Sigmoid colon (tissue), 7 donors: ENCODE measurements around the gene KRTAP12-3. TPM values are rescaled to one million over a fixed set of nuclear protein-coding genes. Genes with fewer than 3 reads are reported as not detected.
A peak's percentile ranks its signal among the peaks of the same experiment; 100 is the strongest.
"Not testable (repeated sequence)": the region's sequence is repeated elsewhere in the genome, so short reads cannot be mapped to it uniquely, and the experiment has no call there.

Source experiments
- DNase-seq: peaks from one replicate; pipeline ENCODE4 v3.0.0-alpha.2; 2019
- H3K27ac ChIP-seq, 4 donors: fragments of 200-600 bp; sonication (generic); one replicate each; pipeline ENCODE4 v1.5.1; 2016 to 2019; ENCODE audit warnings: mild to moderate bottlenecking in 1 of 4
- H3K27me3 ChIP-seq, 3 donors: fragments of 200-600 bp; sonication (generic); one replicate each; pipeline ENCODE4 v1.5.1; 2019; ENCODE audit warnings: mild to moderate bottlenecking in 1 of 3
- H3K36me3 ChIP-seq, 4 donors: fragments of 200-600 bp; sonication (generic); one replicate each; pipeline ENCODE4 v1.5.1; 2016 to 2019
- H3K4me1 ChIP-seq, 4 donors: fragments of 200-600 bp; sonication (generic); one replicate each; pipeline ENCODE4 v1.5.1; 2017 to 2019
- H3K4me3 ChIP-seq, 4 donors: fragments of 200-600 bp; sonication (generic); one replicate each; pipeline ENCODE4 v1.5.1; 2017 to 2019; ENCODE audit warnings: mild to moderate bottlenecking in 2 of 4, moderate library complexity in 1 of 4
- H3K9me3 ChIP-seq, 4 donors: fragments of 200-600 bp in 3 of 4; sonication (generic) in 3 of 4; one replicate each; pipeline versions ENCODE4 v1.5.1 to v1.6.1; 2013 to 2019
- CTCF ChIP-seq, 4 experiments: fragments of 450-650 bp in 3 of 4; fragments of 200-600 bp in 1 of 4; IDR thresholded peaks; one replicate each; pipeline ENCODE4 v1.5.1; 2016 to 2019; ENCODE audit warnings: antibody characterized with exemption in 4 of 4, mild to moderate bottlenecking in 3 of 4, moderate library complexity in 2 of 4
- EP300 ChIP-seq, 4 donors: sonication (generic); formaldehyde crosslinking; IDR thresholded peaks; one replicate each; pipeline ENCODE4 v1.6.1; 2017; ENCODE audit warnings: antibody characterized with exemption in 4 of 4
- POLR2A ChIP-seq, 2 donors: fragments of 450-650 bp; IDR thresholded peaks; one replicate each; pipeline ENCODE4 v1.6.1; 2016; ENCODE audit warnings: antibody characterized with exemption in 2 of 2, mild to moderate bottlenecking in 2 of 2, moderate library complexity in 2 of 2
- POLR2AphosphoS5 ChIP-seq, 4 donors: sonication (generic); formaldehyde crosslinking; IDR thresholded peaks; one replicate each; pipeline ENCODE4 v1.6.1; 2017; ENCODE audit warnings: antibody characterized with exemption in 4 of 4
- WGBS, 2 donors: extraction: QIAGEN DNeasy Blood & Tissue Kit; methylation state at CpG; one replicate each; pipeline ENCODE4 v1.1.7; 2013; 5-methylcytosine and 5-hydroxymethylcytosine counted together
- intact Hi-C: fragments of 100-400 bp; cut with DNase I; formaldehyde crosslinking; loops from one replicate; pipeline ENCODE4 v1.15.1; 2023
- polyA plus RNA-seq, 3 donors: library from polyadenylated mRNA; stranded (reverse); fragments of 200-250 nt; gene quantifications; one replicate each; pipeline ENCODE4 v1.2.3, GENCODE V29; 2013
- total RNA-seq, 4 donors: library from RNA; depleted of rRNA; stranded (reverse); fragments of >200 nt; gene quantifications; one replicate each; pipeline ENCODE4 v1.1.0, GENCODE V29; 2016
- donor health status: healthy with polysubstance abuse.
- donor health status: Bipolar disorder and iron deficiency.
- donor health status: healthy.

Gene KRTAP12-3, protein sequence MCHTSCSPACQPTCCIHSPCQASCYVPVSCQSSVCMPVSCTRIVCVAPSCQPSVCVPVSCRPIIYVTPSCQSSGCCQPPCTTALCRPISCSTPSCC
- not detected for total RNA-seq
- polyA plus RNA-seq = not detected

DNA sequence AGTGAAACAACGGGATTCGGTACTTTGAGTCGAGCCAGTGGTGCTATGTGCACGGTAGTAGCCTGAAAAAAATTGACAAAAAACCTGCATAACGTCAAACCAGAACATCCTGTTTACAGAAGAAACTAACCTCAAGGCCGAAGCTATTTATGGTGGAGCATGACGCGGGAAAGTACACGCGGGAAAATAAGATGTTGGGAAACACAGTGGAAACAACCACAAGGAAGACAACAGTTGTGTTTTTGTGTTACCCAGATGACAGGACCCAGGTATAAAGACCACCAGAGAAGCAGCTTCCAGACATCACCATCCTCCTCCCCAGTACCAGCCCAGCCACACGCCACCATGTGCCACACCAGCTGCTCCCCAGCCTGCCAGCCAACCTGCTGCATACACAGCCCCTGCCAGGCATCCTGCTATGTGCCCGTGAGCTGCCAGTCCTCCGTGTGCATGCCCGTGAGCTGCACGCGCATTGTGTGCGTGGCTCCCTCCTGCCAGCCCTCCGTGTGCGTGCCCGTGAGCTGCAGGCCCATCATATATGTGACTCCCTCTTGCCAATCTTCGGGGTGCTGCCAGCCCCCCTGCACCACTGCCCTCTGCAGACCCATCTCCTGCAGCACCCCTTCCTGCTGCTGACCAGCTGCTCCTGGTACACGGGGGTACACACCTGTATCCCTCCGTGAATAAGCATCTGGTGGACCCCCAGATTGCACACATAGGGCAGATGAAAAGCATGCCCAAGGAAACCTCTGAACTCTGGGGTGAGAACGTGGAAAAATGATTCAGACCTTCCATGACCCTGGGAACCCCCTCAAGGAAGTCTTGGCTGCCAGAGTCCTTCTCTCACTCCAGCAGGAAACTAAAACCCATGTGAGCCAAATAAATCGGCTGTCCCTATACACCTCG lies at the start of gene KRTAP12-3:
TSS of gene KRTAP12-3 (plus strand) at position 298 of the 906 bp plus-strand sequence. CDS start at position 346, 48 bp downstream.
- Histone ChIP-seq H3K27me3 (peaks cover 0 to 22% (median 5%) of the 10 kb centered on the region in 3 donors), H3K36me3 (no peaks in the 10 kb centered on the region), H3K9me3 (peaks cover 0 to 4% (median 3%) of the 10 kb centered on the region in 4 donors), H3K4me3 (no peak within 1 kb of the TSS), H3K27ac (no peak within 1 kb of the TSS), H3K4me1 (no peaks in the 10 kb centered on the region)
- TF ChIP-seq EP300 (IDR thresholded peaks at IDR 0.05) = no peak
- TF ChIP-seq CTCF (IDR thresholded peaks at IDR 0.05) = no peak
- TF ChIP-seq POLR2A (IDR thresholded peaks at IDR 0.05) = no peak
- TF ChIP-seq POLR2AphosphoS5 (IDR thresholded peaks at IDR 0.05) = no peak
- no peak for DNase-seq
- 72 to 77% methylated on average over 26 of the region's 26 CpGs for WGBS, 2 donors
- intact Hi-C loops = no loop called here

DNA sequence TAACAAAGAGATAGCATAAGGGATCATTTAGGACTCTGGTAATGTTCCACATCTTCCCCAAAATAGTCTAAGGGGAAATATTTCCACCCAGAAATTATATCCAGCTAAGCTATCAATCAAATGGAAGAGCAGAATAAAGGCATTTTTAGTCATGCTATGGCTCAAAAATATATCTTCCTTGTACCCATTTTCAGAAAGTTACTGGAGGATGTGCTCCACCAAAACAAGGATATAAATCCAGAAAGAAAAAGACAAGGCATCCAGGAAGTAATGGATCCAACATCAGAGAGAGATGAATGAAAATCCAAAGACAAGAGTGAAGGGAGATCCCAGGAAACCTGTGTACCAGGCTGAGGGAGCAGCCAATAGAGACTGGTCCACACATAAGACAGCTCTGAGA lies 48.5 kb upstream of the KRTAP12-3 start:
- intact Hi-C loops = no loop called here
- Histone ChIP-seq H3K9me3 (peaks cover 0 to 17% (median 2%) of the 10 kb centered on the region in 4 donors), H3K27me3 (peaks cover 0 to 18% (median 9%) of the 10 kb centered on the region in 3 donors)

GRCh38 chr21:44610157-44610843 lies 47.4 kb upstream of the KRTAP12-3 start:
- 94 to 96% methylated on average over 7 of the region's 7 CpGs for WGBS, 2 donors
- H3K4me1 ChIP-seq, H3K4me3 ChIP-seq, intact Hi-C loops, H3K36me3 ChIP-seq, DNase-seq, H3K27ac ChIP-seq: not testable (repeated sequence)
- H3K27me3 ChIP-seq = peaks cover 0 to 18% (median 9%) of the 10 kb centered on the region in 3 donors
- peaks cover 0 to 17% (median 2%) of the 10 kb centered on the region in 4 donors for H3K9me3 ChIP-seq

More for the DNA sequence above, 48.5 kb upstream of the KRTAP12-3 start:
- no peak overlapping the region for H3K4me3 ChIP-seq
- TF ChIP-seq POLR2A (IDR thresholded peaks at IDR 0.05) = no peak
- H3K36me3 ChIP-seq = no peaks in the 10 kb centered on the region
- no peaks in the 10 kb centered on the region for H3K4me1 ChIP-seq
- no peak for DNase-seq
- H3K27ac ChIP-seq = no peak overlapping the region

GRCh38 chr21:44611551-44611950 lies 46.2 kb upstream of the KRTAP12-3 start:
- intact Hi-C loops = no loop called here
- Histone ChIP-seq H3K4me3 (no peak overlapping the region), H3K27ac (no peak overlapping the region), H3K4me1 (no peaks in the 10 kb centered on the region), H3K9me3 (peaks cover 0 to 17% (median 2%) of the 10 kb centered on the region in 4 donors), H3K36me3 (no peaks in the 10 kb centered on the region), H3K27me3 (peaks cover 0 to 18% (median 9%) of the 10 kb centered on the region in 3 donors)
- TF ChIP-seq EP300 (IDR thresholded peaks at IDR 0.05) = no peak
- no peak for TF ChIP-seq POLR2A (IDR thresholded peaks at IDR 0.05)
- TF ChIP-seq CTCF (IDR thresholded peaks at IDR 0.05) = no peak
- no peak for TF ChIP-seq POLR2AphosphoS5 (IDR thresholded peaks at IDR 0.05)
- no peak for DNase-seq
- 77 to 88% methylated on average over 4 of the region's 4 CpGs for WGBS, 2 donors

DNA sequence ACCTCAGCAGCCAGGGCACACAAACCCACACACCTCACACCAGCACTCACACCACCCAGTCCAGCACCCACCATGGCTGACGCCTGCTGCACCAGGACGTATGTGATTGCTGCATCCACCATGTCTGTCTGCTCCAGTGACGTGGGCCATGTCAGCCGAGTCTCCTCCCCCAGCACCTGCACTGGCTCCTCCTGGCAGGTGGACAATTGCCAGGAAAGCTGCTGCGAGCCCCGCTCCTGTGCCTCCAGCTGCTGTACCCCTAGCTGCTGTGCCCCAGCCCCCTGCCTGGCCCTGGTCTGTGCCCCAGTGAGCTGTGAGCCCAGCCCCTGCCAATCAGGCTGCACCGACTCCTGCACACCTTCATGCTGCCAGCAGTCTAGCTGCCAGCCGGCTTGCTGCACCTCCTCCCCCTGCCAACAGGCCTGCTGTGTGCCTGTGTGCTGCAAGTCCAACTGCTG lies 45.7 kb upstream of the KRTAP12-3 start, which contains the start of gene KRTAP10-8:
TSS of gene KRTAP10-8 (plus strand) at position 51 of the 458 bp plus-strand sequence. CDS start at position 73, 22 bp downstream.
- 70 to 89% methylated on average over 8 of the region's 8 CpGs for WGBS, 2 donors
- no peak for TF ChIP-seq EP300 (IDR thresholded peaks at IDR 0.05)
- TF ChIP-seq POLR2AphosphoS5 (IDR thresholded peaks at IDR 0.05) = no peak
- no peak for TF ChIP-seq CTCF (IDR thresholded peaks at IDR 0.05)
- no peak for TF ChIP-seq POLR2A (IDR thresholded peaks at IDR 0.05)
- no peaks in the 10 kb centered on the region for H3K4me1 ChIP-seq
- H3K4me3 ChIP-seq = no peak within 1 kb of the TSS
- peaks cover 0 to 18% (median 9%) of the 10 kb centered on the region in 3 donors for H3K27me3 ChIP-seq
- DNase-seq = peak; percentile 57
- H3K36me3 ChIP-seq = no peaks in the 10 kb centered on the region
- no peak within 1 kb of the TSS for H3K27ac ChIP-seq
- H3K9me3 ChIP-seq = peaks cover 0 to 17% (median 2%) of the 10 kb centered on the region in 4 donors
- intact Hi-C loops = no loop called here
